Neuronal stem cell (in vitro differentiated cells): ENCODE measurements around the gene CDH23.

Experiments
- DNase-seq: peaks from one replicate; pipeline ENCODE4 v3.0.0-alpha.2; 2013; ENCODE audit warnings: low spot score
- H2AFZ ChIP-seq: one replicate; pipeline ENCODE4 v1.6.1; 2013; ENCODE audit warnings: mild to moderate bottlenecking, low read length, inconsistent platforms
- H2AK5ac ChIP-seq: 2 replicates; pipeline ENCODE4 v1.6.1; 2013; ENCODE audit warnings: low read depth, mild to moderate bottlenecking, inconsistent platforms, low read length, moderate library complexity, mixed read lengths
- H2BK120ac ChIP-seq: 2 replicates; pipeline ENCODE4 v1.6.1; 2013; ENCODE audit warnings: low read depth, mild to moderate bottlenecking, inconsistent platforms, low read length, moderate library complexity, mixed read lengths
- H2BK12ac ChIP-seq: one replicate; pipeline ENCODE4 v1.6.1; 2013; ENCODE audit warnings: low read length, inconsistent platforms
- H2BK15ac ChIP-seq: 2 replicates; pipeline ENCODE4 v1.6.1; 2013; ENCODE audit warnings: mild to moderate bottlenecking, low read length, inconsistent platforms, mixed read lengths
- H2BK5ac ChIP-seq: one replicate; pipeline ENCODE4 v1.6.1; 2013; ENCODE audit warnings: inconsistent platforms, mild to moderate bottlenecking, low read length, moderate library complexity
- H3K14ac ChIP-seq: one replicate; pipeline ENCODE4 v1.6.1; 2013; ENCODE audit warnings: low read length, inconsistent platforms
- H3K18ac ChIP-seq: 2 replicates; pipeline ENCODE4 v1.6.1; 2013; ENCODE audit warnings: low read length, inconsistent platforms
- H3K23ac ChIP-seq: 2 replicates; pipeline ENCODE4 v1.6.1; 2013; ENCODE audit warnings: low read depth, mild to moderate bottlenecking, mixed read lengths, low read length, inconsistent platforms; ENCODE audit not compliant: poor library complexity
- H3K27ac ChIP-seq: replicated peaks from 3 replicates; pipeline ENCODE4 v1.5.1; 2013; ENCODE audit warnings: low read length, inconsistent platforms
- H3K27me3 ChIP-seq, 3 experiments: 2 replicates each; pipeline ENCODE4 v1.6.1; 2013; ENCODE audit warnings: low read length in 3 of 3, mild to moderate bottlenecking in 2 of 3, inconsistent platforms in 1 of 3, low read depth in 1 of 3, mixed read lengths in 1 of 3, moderate library complexity in 1 of 3; ENCODE audit not compliant: control insufficient read depth in 3 of 3, insufficient read depth in 3 of 3
- H3K36me3 ChIP-seq, 2 donors: replicated peaks in 1 of 2; 2 replicates each; pipeline ENCODE4 v1.6.1; 2013; ENCODE audit warnings: low read length in 2 of 2; ENCODE audit not compliant: control insufficient read depth in 2 of 2, insufficient read depth in 2 of 2
- H3K4ac ChIP-seq: 2 replicates; pipeline ENCODE4 v1.6.1; 2013; ENCODE audit warnings: inconsistent platforms, mild to moderate bottlenecking, low read length, moderate library complexity
- H3K4me1 ChIP-seq, 2 donors: 1 replicate in 1 of 2; 2 replicates in 1 of 2; pipeline ENCODE4 v1.6.1; 2013; ENCODE audit warnings: low read length in 2 of 2, low read depth in 1 of 2; ENCODE audit not compliant: control insufficient read depth in 2 of 2, insufficient read depth in 1 of 2
- H3K4me2 ChIP-seq: one replicate; pipeline ENCODE4 v1.6.1; 2013; ENCODE audit warnings: mild to moderate bottlenecking, low read length, inconsistent platforms; ENCODE audit not compliant: insufficient read depth, poor library complexity, severe bottlenecking
- H3K4me3 ChIP-seq, 2 donors: 2 replicates each; pipeline ENCODE4 v1.5.1; 2013; ENCODE audit warnings: low read length in 2 of 2, mild to moderate bottlenecking in 2 of 2, inconsistent platforms in 1 of 2, moderate library complexity in 1 of 2
- H3K79me1 ChIP-seq: one replicate; pipeline ENCODE4 v1.6.1; 2013; ENCODE audit warnings: low read depth, mild to moderate bottlenecking, inconsistent platforms, low read length, moderate library complexity
- H3K9ac ChIP-seq: one replicate; pipeline ENCODE4 v1.6.1; 2013; ENCODE audit warnings: mild to moderate bottlenecking, low read depth, low read length, inconsistent platforms; ENCODE audit not compliant: poor library complexity
- H3K9me3 ChIP-seq, 2 donors: replicated peaks in 1 of 2; 2 replicates each; pipeline versions ENCODE3 to v1.6.1; 2013; ENCODE audit warnings: low read length in 2 of 2, mild to moderate bottlenecking in 2 of 2, inconsistent platforms in 1 of 2, low read depth in 1 of 2, mixed read lengths in 1 of 2, moderate library complexity in 1 of 2; ENCODE audit not compliant: control insufficient read depth in 2 of 2, insufficient read depth in 1 of 2
- H4K8ac ChIP-seq: one replicate; pipeline ENCODE4 v1.6.1; 2013; ENCODE audit warnings: low read depth, mild to moderate bottlenecking, inconsistent platforms, low read length, moderate library complexity
- H4K91ac ChIP-seq: one replicate; pipeline ENCODE4 v1.6.1; 2013; ENCODE audit warnings: low read length, low read depth, mild to moderate bottlenecking, inconsistent platforms; ENCODE audit not compliant: poor library complexity
- WGBS, 2 donors: extraction: QIAGEN DNeasy Blood & Tissue Kit; methylation state at CpG; one replicate each; pipeline ENCODE4 v1.1.7; 2013; ENCODE audit warnings: missing lambda C conversion rate in 2 of 2, mixed read lengths in 1 of 2; ENCODE audit not compliant: insufficient read length in 2 of 2, insufficient replicate concordance in 1 of 2; ENCODE audit errors: extremely low coverage in 2 of 2; 5-methylcytosine and 5-hydroxymethylcytosine counted together

Gene CDH23

GRCh38 chr10:71402005-71402404 lies 5.3 kb downstream of the CDH23 start:
- Histone ChIP-seq H3K27ac (no peak overlapping the region), H3K27me3 (peaks cover 17 to 66% (median 30%) of the 10 kb centered on the region in 3 experiments), H2AK5ac (no peak overlapping the region), H3K9me3 (peaks cover 0 to 2% of the 10 kb centered on the region in 2 donors), H3K9ac (no peak overlapping the region), H3K18ac (no peak overlapping the region), H3K14ac (no peak overlapping the region), H2BK15ac (no peak overlapping the region), H2AFZ (no peak overlapping the region), H3K4me1 (peaks cover 0 to 9% of the 10 kb centered on the region in 2 donors), H4K8ac (no peak overlapping the region), H2BK5ac (no peak overlapping the region), H3K4me2 (no peak overlapping the region), H3K36me3 (no peaks in the 10 kb centered on the region), H2BK120ac (no peak overlapping the region), H3K23ac (no peak overlapping the region), H3K4me3 (no peak overlapping the region), H4K91ac (no peak overlapping the region), H3K4ac (no peak overlapping the region), H3K79me1 (no peaks in the 10 kb centered on the region), H2BK12ac (no peak overlapping the region)
- WGBS, 2 donors = no CpG with 5 or more reads among the region's 7 CpGs
- no peak for DNase-seq

- Histone ChIP-seq H2BK5ac (no peak overlapping the region), H3K4me3 (no peak overlapping the region), H3K4me1 (peaks cover 0 to 9% of the 10 kb centered on the region in 2 donors), H3K18ac (no peak overlapping the region), H3K27me3 (peaks cover 0 to 45% (median 3%) of the 10 kb centered on the region in 3 experiments), H3K27ac (no peak overlapping the region), H3K23ac (no peak overlapping the region), H2BK120ac (no peak overlapping the region), H3K79me1 (no peaks in the 10 kb centered on the region), H2AFZ (no peak overlapping the region), H3K4ac (no peak overlapping the region), H3K14ac (no peak overlapping the region), H3K9me3 (no peaks in the 10 kb centered on the region), H4K8ac (no peak overlapping the region), H3K4me2 (no peak overlapping the region), H3K36me3 (no peaks in the 10 kb centered on the region), H2BK15ac (no peak overlapping the region), H4K91ac (no peak overlapping the region), H3K9ac (no peak overlapping the region), H2BK12ac (no peak overlapping the region), H2AK5ac (no peak overlapping the region)
- no CpG with 5 or more reads among the region's 13 CpGs for WGBS, 2 donors
- no peak for DNase-seq
These were observed 8.0 kb downstream of the CDH23 start for GRCh38 chr10:71404503-71405295.

DNA sequence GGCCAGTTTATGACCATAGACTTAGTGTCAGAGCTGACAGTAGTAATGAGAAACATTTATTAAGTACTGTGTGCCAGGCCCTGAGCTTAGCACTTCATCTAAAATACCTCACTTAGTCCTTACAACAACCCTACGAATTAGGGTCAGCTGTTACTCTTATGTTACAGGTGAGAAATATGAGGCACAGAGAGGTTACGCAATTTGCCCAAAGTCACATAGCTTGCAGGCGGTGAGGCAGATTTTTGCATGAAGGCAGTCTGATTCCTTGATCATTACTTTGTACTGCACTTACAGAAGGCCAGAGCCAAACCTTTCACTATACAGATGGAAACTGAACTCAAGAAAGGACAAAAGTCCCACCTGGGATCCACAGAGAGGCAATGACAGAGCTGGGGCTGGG lies 10.2 kb downstream of the CDH23 start:
- no peak overlapping the region for H3K23ac ChIP-seq
- H2BK5ac ChIP-seq = no peak overlapping the region
- WGBS, 2 donors = no CpG with 5 or more reads among the region's 3 CpGs
- no peaks in the 10 kb centered on the region for H3K79me1 ChIP-seq
- H4K91ac ChIP-seq = no peak overlapping the region
- no peak overlapping the region for H3K4me2 ChIP-seq
- H2BK120ac ChIP-seq = no peak overlapping the region
- no peak overlapping the region for H3K27ac ChIP-seq
- H3K14ac ChIP-seq = no peak overlapping the region
- H3K9ac ChIP-seq = no peak overlapping the region
- no peak overlapping the region for H3K4ac ChIP-seq
- peaks cover 0 to 23% (median 0%) of the 10 kb centered on the region in 3 experiments for H3K27me3 ChIP-seq
- H2AK5ac ChIP-seq = no peak overlapping the region
- H3K36me3 ChIP-seq = no peaks in the 10 kb centered on the region
- H3K18ac ChIP-seq = no peak overlapping the region
- no peak overlapping the region for H2AFZ ChIP-seq
- no peaks in the 10 kb centered on the region for H3K9me3 ChIP-seq
- H2BK12ac ChIP-seq = no peak overlapping the region
- H4K8ac ChIP-seq = no peak overlapping the region
- no peak overlapping the region for H3K4me3 ChIP-seq
- peaks cover 0 to 9% of the 10 kb centered on the region in 2 donors for H3K4me1 ChIP-seq
- H2BK15ac ChIP-seq = no peak overlapping the region
- no peak for DNase-seq

DNA sequence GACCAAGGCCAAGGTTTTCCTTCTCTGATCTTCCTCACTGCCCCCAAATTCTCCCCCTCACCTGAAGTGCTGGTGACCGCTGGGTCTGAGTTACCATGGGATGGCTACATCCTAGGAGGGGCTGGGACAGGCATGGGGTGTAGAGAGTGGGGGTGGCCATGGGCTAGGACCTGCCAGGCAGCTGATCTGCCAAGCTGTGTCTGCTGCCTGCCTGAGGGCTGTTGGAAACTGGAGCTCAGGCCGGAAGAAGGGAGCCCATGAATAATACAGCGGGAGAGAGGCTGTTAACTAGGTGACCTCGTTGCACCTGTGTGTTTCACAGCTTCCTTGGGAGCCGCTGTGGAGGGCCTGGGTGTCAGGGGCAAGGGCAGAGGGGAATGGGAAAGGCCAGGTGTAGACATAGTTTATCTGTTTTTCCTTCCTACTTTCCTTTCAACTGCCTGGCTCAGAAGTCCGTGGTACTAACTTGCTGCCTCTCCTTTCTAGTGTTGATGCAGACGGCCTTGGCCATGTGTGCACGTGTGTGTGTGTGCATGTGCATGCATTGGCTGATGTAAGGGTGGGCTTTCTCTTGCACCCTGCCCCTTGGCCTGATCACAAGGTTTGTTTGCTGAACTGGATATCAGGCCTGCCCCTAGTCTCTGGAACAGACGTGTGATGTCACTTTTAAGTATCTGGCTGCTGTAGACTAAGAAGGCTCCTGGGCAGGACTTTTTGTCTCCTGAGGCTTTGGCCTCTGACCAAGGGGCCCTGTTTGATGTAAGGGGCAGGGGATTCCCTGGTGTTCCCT lies 11.9 kb downstream of the CDH23 start:
- H2BK15ac ChIP-seq = no peak overlapping the region
- peaks cover 0 to 20% (median 0%) of the 10 kb centered on the region in 3 experiments for H3K27me3 ChIP-seq
- H3K9me3 ChIP-seq = peaks cover 0 to 1% of the 10 kb centered on the region in 2 donors
- no peak overlapping the region for H2AK5ac ChIP-seq
- H2BK5ac ChIP-seq = no peak overlapping the region
- H3K4me2 ChIP-seq = no peak overlapping the region
- H4K91ac ChIP-seq = no peak overlapping the region
- H2BK120ac ChIP-seq = no peak overlapping the region
- H3K79me1 ChIP-seq = no peaks in the 10 kb centered on the region
- no peak overlapping the region for H2BK12ac ChIP-seq
- no peak overlapping the region for H3K9ac ChIP-seq
- H3K4me3 ChIP-seq = peak overlapping the region in 1 of 2 donors; percentile 19
- DNase-seq = no peak
- H2AFZ ChIP-seq = no peak overlapping the region
- no peaks in the 10 kb centered on the region for H3K36me3 ChIP-seq
- H3K4ac ChIP-seq = no peak overlapping the region
- no peak overlapping the region for H3K18ac ChIP-seq
- H3K27ac ChIP-seq = no peak overlapping the region
- no CpG with 5 or more reads among the region's 9 CpGs for WGBS, 2 donors
- peaks cover 0 to 9% of the 10 kb centered on the region in 2 donors for H3K4me1 ChIP-seq
- H3K14ac ChIP-seq = no peak overlapping the region
- H3K23ac ChIP-seq = no peak overlapping the region
- H4K8ac ChIP-seq = no peak overlapping the region
